ENCODE measurements around the gene CIC. TPM values are rescaled to one million over a fixed set of nuclear protein-coding genes. Genes with fewer than 3 reads are reported as not detected.

The CIC gene
- total RNA-seq (2014; rRNA removed; shearing (Covaris generic)), result 13.0 and 21.5 TPM in 2 replicates

GRCh38 chr19:42268704-42269477, at the start of gene CIC:
Gene CIC, plus strand, starts transcription at chr19:42269252. Its CDS starts 2,532 bp downstream, at chr19:42271784.
- Histone ChIP-seq H3K4me1 (replicated peaks) (peaks cover 22% of the 10 kb centered on the region), H3K4me3 (peak within 1 kb of the TSS; percentile 72), H3K27ac (peak within 1 kb of the TSS; percentile 99), H3K9me3 (replicated peaks) (no peaks in the 10 kb centered on the region), H3K27me3 (replicated peaks) (no peaks in the 10 kb centered on the region), H3K36me3 (peaks cover 29% of the 10 kb centered on the region)
- peak; percentile 100 for DNase-seq (ENCODE audit: low read depth in 1 of 2, low spot score in 2 of 2)

- H3K36me3 ChIP-seq, result peaks cover 24% of the 10 kb centered on the region
- peak within 1 kb of the TSS; percentile 37 for H3K27ac ChIP-seq
- peak; percentile 96 to 97 for DNase-seq (ENCODE audit: low read depth in 1 of 2, low spot score in 2 of 2)
- H3K4me3 ChIP-seq, result peak within 1 kb of the TSS; percentile 62
- no peaks in the 10 kb centered on the region for H3K9me3 ChIP-seq (replicated peaks)
- H3K27me3 ChIP-seq (replicated peaks), result no peaks in the 10 kb centered on the region
- peaks cover 25% of the 10 kb centered on the region for H3K4me1 ChIP-seq (replicated peaks)
Observed at GRCh38 chr19:42219812-42220750, 49.0 kb upstream of the CIC start, which contains the start of gene ZNF526. Gene ZNF526, plus strand, starts transcription at chr19:42220312. Its CDS starts 4,092 bp downstream, at chr19:42224404.

GRCh38 chr19:42220751-42221097, 48.3 kb upstream of the CIC start:
- Histone ChIP-seq H3K9me3 (replicated peaks) (no peaks in the 10 kb centered on the region), H3K27ac (peak overlapping the region; percentile 37), H3K27me3 (replicated peaks) (no peaks in the 10 kb centered on the region), H3K4me1 (replicated peaks) (peaks cover 25% of the 10 kb centered on the region), H3K4me3 (peak overlapping the region; percentile 62), H3K36me3 (peaks cover 30% of the 10 kb centered on the region)
- no peak for DNase-seq (ENCODE audit: low read depth in 1 of 2, low spot score in 2 of 2)

- Histone ChIP-seq H3K9me3 (replicated peaks) (no peaks in the 10 kb centered on the region), H3K4me3 (no peak overlapping the region), H3K36me3 (peaks cover 71% of the 10 kb centered on the region), H3K4me1 (replicated peaks) (peaks cover 5% of the 10 kb centered on the region; the same call in 1 of the 2 replicates), H3K27me3 (replicated peaks) (no peaks in the 10 kb centered on the region), H3K27ac (no peak overlapping the region)
- DNase-seq (ENCODE audit: low read depth in 1 of 2, low spot score in 2 of 2), result peak in 1 of 2 experiments; percentile 41
Observed at GRCh38 chr19:42224940-42225717, 43.9 kb upstream of the CIC start.

GRCh38 chr19:42225718-42226292, 43.2 kb upstream of the CIC start:
- Histone ChIP-seq H3K36me3 (peaks cover 76% of the 10 kb centered on the region), H3K4me3 (no peak overlapping the region), H3K4me1 (replicated peaks) (peaks cover 5% of the 10 kb centered on the region; the same call in 1 of the 2 replicates), H3K27ac (no peak overlapping the region), H3K27me3 (replicated peaks) (no peaks in the 10 kb centered on the region), H3K9me3 (replicated peaks) (no peaks in the 10 kb centered on the region)
- peak in 1 of 2 experiments; percentile 46 for DNase-seq (ENCODE audit: low read depth in 1 of 2, low spot score in 2 of 2)

- Histone ChIP-seq H3K4me3 (no peak overlapping the region), H3K4me1 (replicated peaks) (no peaks in the 10 kb centered on the region), H3K27me3 (replicated peaks) (no peaks in the 10 kb centered on the region), H3K9me3 (replicated peaks) (no peaks in the 10 kb centered on the region), H3K36me3 (peaks cover 86% of the 10 kb centered on the region), H3K27ac (no peak overlapping the region)
- DNase-seq (ENCODE audit: low read depth in 1 of 2, low spot score in 2 of 2), result no peak
Observed at GRCh38 chr19:42226886-42227285, 42.2 kb upstream of the CIC start.

GRCh38 chr19:42228641-42229040, 40.4 kb upstream of the CIC start:
- Histone ChIP-seq H3K27me3 (replicated peaks) (no peaks in the 10 kb centered on the region), H3K36me3 (peaks cover 89% of the 10 kb centered on the region)

GRCh38 chr19:42229301-42229854, 39.7 kb upstream of the CIC start:
- peaks cover 93% of the 10 kb centered on the region for H3K36me3 ChIP-seq
- no peaks in the 10 kb centered on the region for H3K27me3 ChIP-seq (replicated peaks)
- no peak overlapping the region for H3K27ac ChIP-seq
- no peaks in the 10 kb centered on the region for H3K9me3 ChIP-seq (replicated peaks)
- H3K4me1 ChIP-seq (replicated peaks), result no peaks in the 10 kb centered on the region
- peak in 1 of 2 experiments; percentile 35 for DNase-seq (ENCODE audit: low read depth in 1 of 2, low spot score in 2 of 2)
- H3K4me3 ChIP-seq, result no peak overlapping the region

More at GRCh38 chr19:42228641-42229040, 40.4 kb upstream of the CIC start:
- no peaks in the 10 kb centered on the region for H3K9me3 ChIP-seq (replicated peaks)
- no peaks in the 10 kb centered on the region for H3K4me1 ChIP-seq (replicated peaks)
- DNase-seq (ENCODE audit: low read depth in 1 of 2, low spot score in 2 of 2), result peak in 1 of 2 experiments; percentile 32
- no peak overlapping the region for H3K4me3 ChIP-seq
- no peak overlapping the region for H3K27ac ChIP-seq

- H3K27me3 ChIP-seq (replicated peaks), result no peaks in the 10 kb centered on the region
- no peaks in the 10 kb centered on the region for H3K4me1 ChIP-seq (replicated peaks)
- no peaks in the 10 kb centered on the region for H3K9me3 ChIP-seq (replicated peaks)
- DNase-seq (ENCODE audit: low read depth in 1 of 2, low spot score in 2 of 2), result no peak
- peaks cover 93% of the 10 kb centered on the region for H3K36me3 ChIP-seq
- H3K27ac ChIP-seq, result no peak overlapping the region
- H3K4me3 ChIP-seq, result no peak overlapping the region
Observed at GRCh38 chr19:42229855-42230351, 39.1 kb upstream of the CIC start.

- H3K27ac ChIP-seq, result no peak overlapping the region
- no peaks in the 10 kb centered on the region for H3K27me3 ChIP-seq (replicated peaks)
- no peak for DNase-seq (ENCODE audit: low read depth in 1 of 2, low spot score in 2 of 2)
- H3K4me1 ChIP-seq (replicated peaks), result no peaks in the 10 kb centered on the region
- H3K36me3 ChIP-seq, result peaks cover 93% of the 10 kb centered on the region
- H3K9me3 ChIP-seq (replicated peaks), result no peaks in the 10 kb centered on the region
- no peak overlapping the region for H3K4me3 ChIP-seq
Observed at GRCh38 chr19:42230571-42230970, 38.5 kb upstream of the CIC start.

- no peak overlapping the region for H3K4me3 ChIP-seq
- no peaks in the 10 kb centered on the region for H3K4me1 ChIP-seq (replicated peaks)
- no peaks in the 10 kb centered on the region for H3K27me3 ChIP-seq (replicated peaks)
- H3K27ac ChIP-seq, result no peak overlapping the region
- DNase-seq (ENCODE audit: low read depth in 1 of 2, low spot score in 2 of 2), result no peak
- no peaks in the 10 kb centered on the region for H3K9me3 ChIP-seq (replicated peaks)
- H3K36me3 ChIP-seq, result peaks cover 87% of the 10 kb centered on the region
Observed at GRCh38 chr19:42232435-42232834, 36.6 kb upstream of the CIC start.

GRCh38 chr19:42233106-42233505, 35.9 kb upstream of the CIC start:
- Histone ChIP-seq H3K36me3 (peaks cover 83% of the 10 kb centered on the region), H3K4me1 (replicated peaks) (no peaks in the 10 kb centered on the region), H3K27ac (no peak overlapping the region), H3K27me3 (replicated peaks) (no peaks in the 10 kb centered on the region), H3K4me3 (no peak overlapping the region), H3K9me3 (replicated peaks) (no peaks in the 10 kb centered on the region)
- DNase-seq (ENCODE audit: low read depth in 1 of 2, low spot score in 2 of 2), result no peak
